ENCODE results near the gene CCL17.
"Not testable (repeated sequence)": the region's sequence is repeated elsewhere in the genome, so short reads cannot be mapped to it uniquely, and the experiment has no call there.

DNA sequence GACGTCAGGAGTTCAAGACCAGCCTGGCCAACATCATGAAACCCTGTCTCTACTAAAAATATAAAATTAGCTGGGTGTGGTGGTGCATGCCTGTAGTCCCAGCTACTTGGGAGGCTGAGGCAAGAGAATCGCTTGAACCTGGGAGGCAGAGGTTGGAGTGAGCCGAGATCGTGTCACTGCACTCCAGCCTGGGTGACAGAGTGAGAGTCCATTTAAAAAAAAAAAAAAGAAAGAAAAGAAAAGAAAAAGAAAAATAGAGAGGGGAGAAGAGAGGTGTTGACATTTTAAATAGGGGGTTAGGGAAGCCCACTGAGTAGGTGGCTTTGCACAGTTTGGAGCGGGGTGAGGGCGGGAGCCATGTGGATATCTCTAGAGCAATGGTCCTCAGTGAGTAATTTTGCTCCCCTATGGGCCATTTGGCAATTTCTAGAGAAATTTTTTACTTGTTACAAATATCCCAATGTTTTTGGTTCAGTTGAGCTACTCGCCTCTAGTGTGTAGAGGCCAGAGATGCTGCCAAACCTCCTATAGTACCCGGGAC lies 29.6 kb upstream of the CCL17 start:
- TF ChIP-seq, protein P1, sequence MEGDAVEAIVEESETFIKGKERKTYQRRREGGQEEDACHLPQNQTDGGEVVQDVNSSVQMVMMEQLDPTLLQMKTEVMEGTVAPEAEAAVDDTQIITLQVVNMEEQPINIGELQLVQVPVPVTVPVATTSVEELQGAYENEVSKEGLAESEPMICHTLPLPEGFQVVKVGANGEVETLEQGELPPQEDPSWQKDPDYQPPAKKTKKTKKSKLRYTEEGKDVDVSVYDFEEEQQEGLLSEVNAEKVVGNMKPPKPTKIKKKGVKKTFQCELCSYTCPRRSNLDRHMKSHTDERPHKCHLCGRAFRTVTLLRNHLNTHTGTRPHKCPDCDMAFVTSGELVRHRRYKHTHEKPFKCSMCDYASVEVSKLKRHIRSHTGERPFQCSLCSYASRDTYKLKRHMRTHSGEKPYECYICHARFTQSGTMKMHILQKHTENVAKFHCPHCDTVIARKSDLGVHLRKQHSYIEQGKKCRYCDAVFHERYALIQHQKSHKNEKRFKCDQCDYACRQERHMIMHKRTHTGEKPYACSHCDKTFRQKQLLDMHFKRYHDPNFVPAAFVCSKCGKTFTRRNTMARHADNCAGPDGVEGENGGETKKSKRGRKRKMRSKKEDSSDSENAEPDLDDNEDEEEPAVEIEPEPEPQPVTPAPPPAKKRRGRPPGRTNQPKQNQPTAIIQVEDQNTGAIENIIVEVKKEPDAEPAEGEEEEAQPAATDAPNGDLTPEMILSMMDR (IDR thresholded peaks at IDR 0.05 in 2 of 3, conservative IDR thresholded peaks at IDR 0.05 in 1 of 3; ENCODE audit: control insufficient read depth in 2 of 3, extremely low read depth in 1 of 3, insufficient read depth in 1 of 3, low read depth in 3 of 3, low read length in 3 of 3): not testable (repeated sequence)
- not testable (repeated sequence) for TF ChIP-seq SRF (IDR thresholded peaks at IDR 0.05; ENCODE audit: low read depth in 2 of 2, low read length in 2 of 2); FOS (IDR thresholded peaks at IDR 0.05; ENCODE audit: borderline replicate concordance, extremely low read depth, insufficient read length); ASH2L (IDR thresholded peaks at IDR 0.05; ENCODE audit: borderline replicate concordance, low read depth); POLR2AphosphoS5 (IDR thresholded peaks at IDR 0.05; ENCODE audit: low read length); CHD2 (IDR thresholded peaks at IDR 0.05; ENCODE audit: borderline replicate concordance, low read depth, low read length); NFIC (IDR thresholded peaks at IDR 0.05; ENCODE audit: low read depth, low read length); SPI1 (IDR thresholded peaks at IDR 0.05; ENCODE audit: borderline replicate concordance, insufficient read depth, low read depth, low read length)
- TF ChIP-seq, protein P2, sequence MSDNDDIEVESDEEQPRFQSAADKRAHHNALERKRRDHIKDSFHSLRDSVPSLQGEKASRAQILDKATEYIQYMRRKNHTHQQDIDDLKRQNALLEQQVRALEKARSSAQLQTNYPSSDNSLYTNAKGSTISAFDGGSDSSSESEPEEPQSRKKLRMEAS (IDR thresholded peaks at IDR 0.05; ENCODE audit: low read depth, low read length): not testable (repeated sequence)
